GM12891 (cell line): Measurements from ENCODE around the gene MCU.
"Not testable (repeated sequence)": the region's sequence is repeated elsewhere in the genome, so short reads cannot be mapped to it uniquely, and the experiment has no call there.

ENCODE experiments used
- PAX5 ChIP-seq: IDR thresholded peaks from 2 replicates; pipeline ENCODE4 v1.6.1; 2011; ENCODE audit warnings: low read length, moderate library complexity, mild to moderate bottlenecking; ENCODE audit not compliant: insufficient read depth, severe bottlenecking
- POLR2A ChIP-seq: IDR thresholded peaks from 2 replicates; pipeline ENCODE4 v1.6.1; 2011; ENCODE audit warnings: low read depth, low read length, control low read depth
- POLR2AphosphoS5 ChIP-seq: IDR thresholded peaks from 2 replicates; pipeline ENCODE4 v1.6.1; 2011; ENCODE audit warnings: low read depth, low read length, control low read depth
- POU2F2 ChIP-seq: IDR thresholded peaks from 2 replicates; pipeline ENCODE4 v1.6.1; 2011; ENCODE audit warnings: low read depth, mild to moderate bottlenecking, control low read depth, low read length, moderate library complexity

GRCh38 chr10:72917201-72917600 is 225.3 kb downstream of the MCU start:
- TF ChIP-seq POLR2AphosphoS5, POLR2A, POU2F2, PAX5: not testable (repeated sequence)
